HG03135 (cell line): ENCODE results near the gene NEK10.

ENCODE experiments used
- ATAC-seq: cut with Tn5 transposase; IDR thresholded peaks from one replicate; pipeline ENCODE4 v1.9.1; 2021; ENCODE audit warnings: mild to moderate bottlenecking, moderate library complexity; ENCODE audit not compliant: unreplicated experiment

NEK10 gene

GRCh38 chr3:27078246-27078913 lies 290.8 kb downstream of the NEK10 start:
- ATAC-seq = no peak

GRCh38 chr3:27076815-27077630 lies 292.2 kb downstream of the NEK10 start:
- no peak for ATAC-seq

DNA sequence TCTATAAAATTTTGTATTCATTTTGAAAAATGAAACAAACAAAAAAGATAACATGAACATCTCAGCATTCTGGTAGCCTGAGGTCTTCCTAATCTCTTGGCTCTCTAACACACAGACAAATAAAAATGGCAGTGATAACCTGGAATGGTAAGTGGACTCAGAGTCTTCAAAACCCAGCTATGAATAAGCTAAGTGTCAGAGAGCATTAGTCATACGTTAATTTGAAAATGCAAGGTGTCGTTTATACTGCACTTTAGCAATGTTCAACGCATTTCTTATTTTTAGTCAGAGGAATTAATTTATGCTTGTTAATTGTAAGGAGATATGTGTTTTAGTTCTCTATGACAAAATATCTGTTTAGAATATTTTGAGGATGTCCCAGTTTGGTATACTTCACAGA lies 294.3 kb downstream of the NEK10 start:
- no peak for ATAC-seq

DNA sequence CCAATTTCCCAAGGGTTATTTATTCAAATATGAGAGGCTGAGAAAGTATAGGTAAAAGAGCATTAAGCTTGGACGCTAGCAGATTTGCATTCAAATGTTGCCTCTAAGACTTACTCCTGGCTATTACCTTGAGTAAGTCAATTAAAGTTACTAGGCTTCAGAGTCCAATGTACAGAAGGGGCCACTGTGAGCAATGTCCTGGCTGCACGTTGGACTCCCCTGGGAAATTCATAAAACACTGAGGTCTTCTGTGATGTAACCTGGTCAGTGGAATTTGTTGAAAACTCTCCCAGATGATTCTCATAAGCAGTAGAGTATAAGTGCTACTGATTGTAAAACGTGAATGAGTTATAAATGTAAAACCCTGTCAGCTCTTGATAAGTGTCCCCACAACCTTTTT lies 295.3 kb downstream of the NEK10 start:
- no peak for ATAC-seq

DNA sequence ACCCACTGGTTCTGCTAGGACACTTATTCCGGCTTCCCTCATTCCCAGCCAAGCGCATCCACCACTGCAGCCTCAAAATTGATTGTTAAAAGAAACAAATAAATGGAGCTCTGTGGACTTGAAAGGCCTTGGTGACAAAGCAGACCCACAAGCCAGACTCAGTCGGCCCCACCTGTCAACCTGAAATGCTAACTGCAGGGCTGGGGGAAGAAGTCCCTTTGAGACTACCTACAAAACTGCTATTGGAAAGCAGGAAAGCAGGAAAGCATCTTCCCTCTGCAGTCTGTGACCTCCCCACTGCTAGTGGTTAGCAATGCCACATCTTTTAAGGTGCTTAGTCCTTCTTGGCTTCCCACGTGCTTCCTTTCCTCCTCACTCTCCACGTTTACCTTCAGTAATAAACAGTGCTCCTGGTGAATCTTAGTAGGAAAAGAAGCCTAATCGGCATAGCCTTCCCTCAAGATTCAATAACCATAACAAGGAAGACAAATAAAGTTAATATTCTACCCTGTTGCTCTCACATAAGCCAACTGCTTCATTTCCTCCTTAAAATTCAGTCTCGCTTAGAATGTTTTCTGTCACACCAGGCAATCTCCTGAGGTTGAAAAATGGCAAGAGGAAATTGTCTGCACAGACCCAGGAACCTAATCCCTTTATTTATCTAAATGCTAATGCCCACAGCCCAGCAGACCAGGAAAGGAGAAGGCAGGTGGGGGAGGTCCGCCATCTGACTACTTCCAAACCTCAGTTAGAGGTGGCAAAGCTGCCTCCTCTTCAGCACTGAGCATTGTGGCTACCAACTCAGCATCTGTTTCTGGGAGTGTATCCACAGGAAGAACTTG lies 296.2 kb downstream of the NEK10 start:
- ATAC-seq = no peak

DNA sequence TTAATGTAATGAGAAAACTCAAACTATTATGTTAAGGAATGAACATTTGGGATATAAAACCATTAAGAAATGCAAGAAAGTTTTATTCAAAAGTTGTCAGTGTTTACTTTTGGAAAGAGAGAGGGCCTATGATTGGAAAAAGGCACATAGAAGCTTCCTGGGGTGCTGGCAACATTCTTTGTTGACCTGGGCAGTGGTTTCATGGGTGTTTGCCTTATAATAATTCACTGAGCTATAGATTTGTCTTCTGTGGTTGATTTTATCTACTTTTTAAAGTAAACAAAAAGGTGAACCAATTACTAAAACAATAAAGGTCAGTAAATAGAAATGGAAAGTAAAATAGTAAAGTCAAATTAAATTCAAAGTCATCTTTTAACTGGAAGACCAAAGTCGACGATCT lies 308.8 kb downstream of the NEK10 start:
- ATAC-seq = no peak
